NCI-H69 (cell line): ENCODE data around the gene LITAFD.
"Not testable (repeated sequence)": the region's sequence is repeated elsewhere in the genome, so short reads cannot be mapped to it uniquely, and the experiment has no call there.

Source experiments
- DNase-seq: peaks from one replicate; lab custom pipeline; 2025; lab: John Stamatoyannopoulos, UW

Gene LITAFD

DNA sequence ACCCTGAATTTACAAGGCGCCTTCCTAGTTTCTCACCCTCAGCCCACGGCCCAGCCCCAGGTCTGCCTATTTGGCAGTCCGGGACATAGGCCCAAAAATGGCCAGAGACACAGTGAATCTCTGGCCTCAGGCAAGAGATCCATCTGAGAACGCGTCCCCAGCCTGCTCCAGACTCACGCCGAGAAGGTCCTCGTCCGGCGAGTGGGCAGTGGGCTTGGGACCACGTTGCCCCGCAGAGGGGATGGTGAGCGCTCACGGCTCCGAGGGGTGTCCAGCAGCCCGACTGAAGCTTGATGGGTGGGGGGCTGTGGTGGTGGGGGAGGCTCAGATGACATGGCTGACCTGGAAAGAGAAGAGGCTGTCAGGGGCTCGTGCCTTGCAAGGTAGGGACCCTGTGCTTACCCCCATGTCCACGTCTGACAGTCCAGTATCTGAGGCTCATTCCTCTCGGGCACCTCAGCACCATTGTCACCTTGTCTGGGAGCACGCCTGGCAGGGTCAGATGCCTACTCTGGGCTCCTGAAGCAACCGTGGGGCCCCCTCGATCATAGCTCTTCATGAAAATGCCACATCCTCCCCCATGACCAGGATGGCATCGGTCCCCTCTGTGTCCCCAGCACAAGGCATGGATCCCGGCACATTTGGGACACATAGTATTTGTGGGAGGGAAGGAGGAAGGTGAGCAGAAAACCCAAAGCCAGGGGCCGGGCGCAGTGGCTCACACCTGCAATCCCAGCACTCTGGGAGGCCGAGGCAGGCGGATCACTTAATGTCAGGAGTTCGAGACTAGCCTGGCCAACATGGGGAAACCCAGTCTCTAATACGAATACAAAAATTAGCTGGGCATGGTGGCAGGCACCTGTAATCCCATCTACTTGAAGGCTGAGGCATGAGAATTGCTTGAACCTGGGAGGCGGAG is 22.9 kb upstream of the LITAFD start:
- DNase-seq: no peak

DNA sequence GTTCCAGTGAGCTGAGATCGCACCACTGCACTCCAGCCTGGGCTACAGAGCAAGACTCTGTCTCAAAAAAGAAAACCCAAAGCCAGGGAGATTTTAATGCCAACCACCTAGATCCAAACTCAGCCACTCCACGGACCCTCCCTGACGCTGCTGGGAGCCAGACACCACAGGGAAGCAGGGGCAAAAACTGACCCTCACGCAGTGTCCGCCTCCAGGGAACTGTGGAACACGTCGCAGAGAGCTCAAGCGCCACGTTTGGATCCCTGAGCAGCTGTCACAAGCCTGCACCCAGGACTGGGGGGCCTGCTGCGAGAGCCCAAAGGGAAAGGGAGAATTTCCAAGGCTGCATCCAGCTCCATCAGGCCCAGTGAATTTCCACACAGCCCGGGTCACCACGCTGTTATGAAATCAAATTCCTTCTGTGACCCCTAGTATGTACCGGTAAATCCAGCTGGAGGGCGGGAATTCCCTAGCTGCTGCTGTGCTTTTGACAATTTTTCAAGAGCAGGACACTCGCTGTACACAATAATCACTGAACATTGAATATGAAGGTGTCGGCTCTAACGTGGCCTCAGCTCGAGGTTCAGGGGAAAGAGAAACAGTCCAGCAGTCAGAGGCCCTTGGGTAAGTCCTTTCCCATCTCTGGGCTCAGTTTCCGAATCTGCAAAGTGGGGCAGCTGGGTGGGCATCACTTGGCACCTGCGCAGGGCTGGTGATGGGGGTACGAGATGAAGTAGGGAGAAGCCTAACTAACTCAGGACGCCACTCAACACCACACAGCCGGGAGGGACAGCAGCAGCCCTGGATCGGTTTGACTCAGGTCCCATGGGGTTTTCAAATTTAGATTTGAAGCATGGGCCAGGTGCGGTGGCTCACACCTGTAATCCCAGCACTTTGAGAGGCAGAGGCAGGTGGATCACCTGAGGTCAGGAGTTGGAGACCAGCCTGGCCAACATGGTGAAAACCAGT is 22.0 kb upstream of the LITAFD start:
- no peak for DNase-seq

DNA sequence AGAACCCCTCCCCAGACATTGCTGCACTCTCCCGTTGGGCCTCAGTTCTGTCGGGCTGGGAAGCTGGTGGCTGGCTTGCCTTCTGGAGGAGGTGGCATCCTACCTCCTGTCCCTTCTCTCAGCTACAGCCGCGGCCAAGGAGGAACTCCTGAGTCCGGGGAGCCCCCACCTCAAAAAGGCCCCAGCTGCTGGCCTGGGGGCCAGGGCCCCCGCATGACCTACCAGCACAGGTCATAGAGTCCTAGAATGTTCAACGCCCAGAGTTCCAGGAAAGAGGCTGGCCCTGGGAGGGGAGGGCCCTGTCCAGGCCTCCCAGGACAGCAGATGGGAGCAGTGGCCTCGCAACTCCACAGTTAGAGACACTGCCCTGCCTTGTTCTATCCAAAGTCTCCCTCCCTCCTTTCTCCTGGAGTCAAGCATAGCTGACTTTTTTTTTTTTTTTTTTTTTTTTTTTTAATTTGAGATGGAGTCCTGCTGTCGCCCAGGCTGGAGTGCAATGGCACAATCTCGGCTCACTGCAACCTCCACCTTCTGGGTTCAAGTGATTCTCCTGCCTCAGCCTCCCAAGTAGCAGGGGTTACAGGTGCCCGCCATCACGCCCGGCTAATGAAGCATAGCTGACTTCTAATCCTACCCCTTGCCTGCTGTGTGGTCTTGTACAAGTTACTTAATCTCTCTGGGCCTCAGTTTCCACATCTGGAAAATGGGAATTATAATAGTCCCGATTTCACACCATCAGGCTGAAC is 20.4 kb upstream of the LITAFD start:
- no peak for DNase-seq

- no peak for DNase-seq
These were observed 19.6 kb upstream of the LITAFD start for GRCh38 chr16:8862309-8863130.

DNA sequence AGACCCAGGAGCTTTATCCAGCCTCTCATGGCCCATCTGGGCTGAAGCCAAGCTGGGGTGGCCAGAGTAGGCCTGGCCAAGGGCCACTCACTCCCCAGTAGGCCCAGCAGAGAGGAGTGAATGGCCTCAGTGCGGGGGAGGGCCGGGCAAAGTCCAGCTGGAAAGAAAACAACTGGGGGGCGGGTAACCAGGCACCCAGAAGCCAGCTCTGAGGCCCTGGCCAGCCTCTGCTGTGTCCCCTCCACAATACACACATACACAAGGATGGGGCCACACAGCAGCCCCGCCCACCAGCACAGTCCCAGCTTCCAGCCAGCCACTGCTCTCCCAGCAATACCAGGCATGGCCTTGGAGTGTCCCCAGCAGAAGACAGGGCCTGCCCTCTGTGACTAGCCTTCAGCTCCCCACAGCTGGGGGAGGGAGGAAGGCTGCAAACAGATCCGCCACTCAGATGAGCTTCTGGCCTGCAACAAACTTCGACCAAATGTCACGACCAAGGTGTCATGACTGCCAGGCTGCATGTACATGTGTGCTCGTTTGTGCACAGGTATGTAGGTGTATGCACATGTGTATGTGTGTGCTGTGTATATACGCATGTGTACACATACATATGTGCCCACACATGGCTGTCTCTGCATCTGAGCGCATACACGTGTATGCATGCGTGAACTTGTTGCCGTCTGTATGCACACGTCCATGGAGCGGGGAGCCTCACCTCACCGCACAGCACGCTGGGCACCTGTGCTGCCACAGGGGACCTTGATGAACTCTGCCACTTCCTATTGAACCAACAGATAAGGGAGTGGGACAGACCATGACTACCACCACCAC is 18.3 kb upstream of the LITAFD start:
- DNase-seq: peak; percentile 40

DNA sequence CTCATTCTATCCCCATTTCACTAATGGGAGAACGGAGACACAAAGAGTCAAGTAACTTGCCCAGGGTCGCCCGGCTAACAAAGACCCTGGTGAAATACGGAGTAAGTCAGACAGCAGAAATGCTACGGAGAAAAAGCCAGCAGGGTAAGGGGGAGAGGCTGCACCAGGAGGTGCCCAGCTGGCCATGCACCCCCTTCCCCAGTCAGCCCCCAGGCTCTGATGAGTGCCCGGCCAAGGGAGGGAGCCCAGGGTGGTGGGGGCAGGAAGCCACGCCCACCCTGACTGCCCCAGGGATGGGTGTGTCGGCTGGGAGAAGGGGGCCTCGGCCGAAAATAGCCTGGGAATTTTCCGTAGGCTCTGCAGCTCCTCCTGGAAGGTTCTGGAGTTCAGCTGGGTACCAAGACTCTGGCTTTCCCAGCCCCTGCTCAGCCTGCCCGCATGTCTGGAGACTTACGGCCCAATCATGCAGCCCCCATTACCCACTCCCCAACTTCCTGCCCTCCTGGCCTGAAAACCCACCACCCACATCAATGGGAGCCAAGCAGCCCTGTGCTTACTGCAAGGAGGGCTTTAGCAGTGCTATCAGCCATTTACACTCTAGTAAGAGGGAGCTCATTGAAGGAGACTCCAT is 17.6 kb upstream of the LITAFD start:
- no peak for DNase-seq

DNA sequence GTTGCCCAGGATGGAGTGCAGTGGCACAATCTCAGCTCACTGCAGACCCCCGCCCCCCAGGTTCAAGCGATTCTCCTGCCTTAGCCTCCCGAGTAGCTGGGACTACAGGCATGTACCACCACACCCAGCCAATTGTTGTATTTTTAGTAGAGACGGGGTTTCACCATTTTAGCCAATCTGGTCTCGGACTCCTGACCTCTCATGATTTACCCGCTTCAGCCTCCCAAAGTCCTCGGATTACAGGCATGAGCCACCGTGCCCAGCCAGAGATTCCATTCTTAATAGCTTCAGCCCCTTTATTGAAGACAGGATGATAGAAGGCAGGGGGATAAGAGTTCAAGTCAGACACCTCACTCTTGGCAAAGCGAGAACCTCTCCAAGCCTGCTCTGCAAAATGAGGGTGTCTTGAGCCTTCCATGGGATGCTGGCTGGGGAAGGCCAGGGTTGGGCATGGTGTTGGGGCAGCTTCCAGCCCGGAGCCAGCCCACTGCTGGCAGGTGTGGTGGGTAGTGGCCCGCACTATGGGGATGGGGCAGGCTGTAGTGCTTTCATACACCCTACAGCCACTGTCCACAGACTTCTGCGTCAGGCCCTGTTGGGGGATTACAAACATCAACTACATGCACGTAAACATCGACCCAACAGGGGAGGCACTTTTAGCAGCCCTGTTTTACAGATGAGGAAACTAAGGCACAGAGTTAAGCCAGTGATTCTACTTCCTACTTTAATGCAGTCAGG is 16.8 kb upstream of the LITAFD start:
- no peak for DNase-seq

DNA sequence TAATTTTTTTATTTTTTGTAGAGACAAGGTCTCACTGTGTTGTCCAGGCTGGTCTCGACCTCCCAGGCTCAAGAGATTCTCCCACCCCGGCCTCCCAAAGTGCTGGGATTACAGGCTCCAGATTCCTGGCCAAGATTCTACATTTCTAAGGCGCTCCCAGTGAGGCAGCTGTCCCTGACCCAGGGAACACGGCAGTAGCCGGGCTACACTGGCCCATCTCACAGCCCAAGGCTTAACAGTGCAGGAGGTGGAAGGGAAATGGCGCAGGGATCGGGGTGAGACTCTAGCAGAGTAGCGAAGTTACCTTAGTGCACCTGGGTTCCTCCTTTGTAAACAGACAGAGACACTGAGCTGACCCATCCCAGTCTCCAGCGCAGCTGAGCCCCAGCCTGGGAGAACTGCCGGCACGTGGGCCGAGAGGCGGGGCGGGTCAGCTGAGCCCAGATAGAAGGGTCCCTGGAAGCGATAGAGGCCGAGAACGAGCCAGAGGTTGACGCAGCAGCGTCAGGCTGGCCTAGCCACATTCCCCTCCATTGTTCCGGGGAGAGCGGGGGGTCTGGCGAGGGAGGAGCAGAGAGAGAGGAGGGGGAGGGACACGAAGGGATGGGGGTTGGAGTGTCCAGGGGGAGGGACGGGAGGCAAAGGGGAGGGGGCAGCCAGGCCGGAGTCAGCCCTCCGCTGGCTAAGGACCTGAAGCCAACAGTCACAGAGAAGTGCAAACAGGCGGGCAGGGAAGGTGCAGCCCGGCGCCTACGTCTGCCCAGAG is 15.8 kb upstream of the LITAFD start:
- DNase-seq: peak; percentile 88

DNA sequence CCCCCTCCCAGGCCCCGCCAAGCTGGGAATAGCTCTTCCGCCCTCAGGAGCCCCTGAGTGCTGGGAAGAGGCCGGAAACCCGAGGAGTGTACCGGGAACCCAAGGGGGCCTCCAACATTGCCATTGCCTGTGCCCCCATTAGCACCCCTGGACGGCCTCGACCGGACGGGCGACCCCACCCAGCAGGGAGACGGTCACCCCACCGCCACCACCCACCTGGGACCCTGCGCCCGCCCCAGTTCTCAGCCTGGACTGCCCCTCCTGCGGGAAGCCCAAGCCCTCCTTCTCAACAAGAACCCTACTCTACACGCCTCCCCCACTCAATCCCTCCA is 15.3 kb upstream of the LITAFD start:
- no peak for DNase-seq

DNA sequence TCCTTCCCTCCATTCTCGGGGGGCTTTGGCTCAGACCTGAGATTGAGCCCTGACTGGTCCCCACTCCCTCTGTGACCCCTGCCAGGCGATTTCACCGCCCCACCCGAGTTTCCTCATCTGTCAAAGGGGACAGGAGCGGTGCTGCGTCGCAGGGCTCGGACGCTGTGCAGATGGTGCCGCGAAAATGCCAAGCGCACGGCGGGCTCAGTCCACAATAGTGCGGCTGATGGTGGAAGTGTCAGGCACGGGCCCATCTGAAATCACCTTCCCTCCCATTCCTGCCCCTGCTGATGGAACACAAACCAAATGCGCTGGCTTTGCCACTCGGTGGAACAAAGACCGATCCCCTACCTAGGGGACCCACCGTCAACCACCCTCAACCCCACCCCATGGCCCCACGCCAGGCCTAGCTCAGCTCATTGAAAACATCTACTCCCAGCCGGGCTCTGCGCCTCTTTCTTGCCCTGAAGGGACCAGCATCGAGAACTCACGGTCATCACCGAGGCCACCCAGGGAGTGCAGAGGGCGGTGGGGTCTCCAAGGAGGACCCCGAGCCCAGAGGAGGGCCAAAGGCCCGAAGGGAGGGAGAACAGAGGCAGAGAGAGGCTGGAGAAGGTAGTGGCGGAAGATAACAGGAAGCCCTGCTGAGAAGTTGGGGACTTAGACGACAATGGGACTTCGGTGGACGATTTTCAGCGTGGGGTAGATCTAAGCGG is 14.8 kb upstream of the LITAFD start:
- peak; percentile 77 for DNase-seq

GRCh38 chr16:8867932-8868415 is 14.2 kb upstream of the LITAFD start:
- no peak for DNase-seq

DNA sequence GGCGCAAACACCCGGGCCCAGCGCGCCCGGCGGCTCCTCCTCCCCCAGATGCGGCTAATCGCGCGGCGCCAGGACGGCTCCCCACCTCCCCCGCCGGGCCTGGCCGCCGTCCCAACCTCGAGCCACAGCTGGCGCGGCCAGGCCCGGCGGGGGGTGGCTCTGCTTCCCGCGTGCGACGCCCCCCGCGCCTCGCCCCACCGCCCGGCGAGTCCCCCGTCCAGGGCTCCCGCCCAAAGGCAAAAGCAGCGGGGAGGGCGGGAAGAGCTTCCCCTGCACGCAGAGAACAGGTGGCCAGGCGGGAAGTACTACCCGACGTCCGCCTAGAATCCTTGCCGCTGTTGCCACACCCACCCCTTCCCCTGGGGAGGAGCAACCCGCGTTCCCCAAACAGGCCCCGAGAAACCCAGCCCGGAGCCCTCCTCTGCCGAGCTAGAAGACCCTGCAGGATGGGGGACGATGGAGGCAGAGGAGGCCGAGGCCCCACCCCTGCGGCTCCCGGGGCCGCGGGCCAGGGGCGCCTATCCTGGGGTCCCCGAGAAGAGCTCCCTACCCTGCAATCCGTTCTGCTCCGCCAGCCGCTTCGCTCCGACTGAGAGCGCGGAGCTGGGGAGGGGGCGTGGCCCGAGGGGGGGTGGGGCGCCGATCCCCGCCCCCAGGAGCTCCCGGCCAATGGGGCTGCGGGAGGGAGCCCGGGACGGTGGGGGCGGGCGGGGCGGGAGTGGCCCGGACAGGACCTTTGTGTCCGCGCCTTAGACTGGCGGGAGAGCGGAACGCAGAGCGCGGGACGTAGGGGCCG is 13.5 kb upstream of the LITAFD start, which contains the start of gene CARHSP1:
CARHSP1 (minus strand) TSS at position 591 of the 796 bp plus-strand sequence. CDS start 9,678 bp downstream, outside the sequence.
- peak; percentile 99 for DNase-seq

DNA sequence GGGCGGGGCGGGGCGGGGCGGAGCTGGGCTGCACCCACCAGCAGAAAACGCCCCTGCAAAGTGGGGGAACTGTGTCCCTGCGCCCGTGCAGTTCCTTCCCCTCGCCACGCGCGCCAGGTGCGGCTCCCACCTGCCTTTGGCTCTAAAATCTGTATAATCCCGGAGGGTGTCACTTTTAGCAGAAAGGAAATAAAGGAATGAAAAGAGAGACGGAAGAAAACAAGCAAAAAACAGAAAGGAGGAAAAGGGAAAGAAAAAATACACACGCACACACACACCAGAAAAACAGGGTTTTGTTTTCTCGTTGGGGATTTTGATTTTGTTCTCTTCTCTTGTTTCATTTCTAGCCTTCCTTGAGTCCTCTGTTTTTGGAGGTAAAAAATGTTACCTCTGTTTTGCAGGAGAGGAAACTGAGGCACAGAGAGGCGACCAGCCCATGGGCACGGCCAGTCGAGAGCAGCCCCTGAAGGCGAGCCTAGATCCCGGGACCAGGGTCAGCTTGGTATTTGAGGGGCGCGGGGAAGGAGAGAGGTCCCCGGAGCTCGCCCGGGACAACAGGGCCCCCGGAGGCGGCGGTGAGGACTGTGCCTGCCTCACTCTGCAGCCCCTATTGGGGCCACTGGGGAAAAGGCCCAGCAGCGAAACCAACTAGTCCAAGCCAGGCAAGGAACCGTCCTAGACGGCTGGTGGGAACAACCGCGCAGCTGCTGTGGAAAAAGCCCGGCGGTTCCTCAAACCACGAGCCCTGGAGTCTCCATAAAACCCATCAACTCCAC is 12.8 kb upstream of the LITAFD start:
- DNase-seq: peak; percentile 29

DNA sequence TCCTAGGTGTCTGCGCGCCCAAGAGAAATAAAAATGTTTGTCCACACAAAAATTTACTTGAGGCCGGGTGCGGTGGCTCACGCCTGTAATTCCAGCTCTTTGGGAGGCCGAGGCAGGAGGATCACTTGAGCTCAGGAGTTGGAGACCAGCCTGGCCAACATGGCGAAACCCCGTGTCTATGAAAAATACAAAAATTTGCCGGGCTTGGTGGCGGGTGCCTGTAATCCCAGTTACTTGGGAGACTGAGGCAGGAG is 12.2 kb upstream of the LITAFD start:
- DNase-seq: not testable (repeated sequence)

- DNase-seq: no peak
These were observed 10.1 kb upstream of the LITAFD start for GRCh38 chr16:8872071-8872470.
